ENCODE results near the gene GABBR1. TPM values are rescaled to one million over a fixed set of nuclear protein-coding genes. Genes with fewer than 3 reads are reported as not detected.

GABBR1 gene
- total and polyA plus RNA-seq, 2 donors (not counting 3 experiments of a cell fraction or from before 2014, with no cell fraction given) = 43.6 to 50.8 TPM

DNA sequence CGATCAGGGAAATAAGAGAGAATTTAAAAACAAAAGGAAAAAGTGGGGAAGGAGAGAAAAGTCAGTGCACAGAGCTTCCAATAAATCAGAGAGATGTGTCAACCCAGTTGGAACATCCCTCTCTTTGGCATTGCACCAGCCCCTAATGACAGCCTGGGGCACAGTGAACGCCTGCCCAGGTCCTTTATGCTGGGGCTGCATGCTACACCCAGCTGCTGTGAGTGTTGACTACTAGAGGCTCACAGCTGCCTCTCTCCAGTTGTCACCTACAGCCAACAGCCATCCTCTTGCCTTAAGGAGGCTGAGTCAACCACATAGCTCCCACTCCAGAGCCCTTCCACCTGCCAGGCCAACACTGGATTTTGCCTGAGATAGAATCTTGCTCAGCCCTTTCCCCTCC is 29.1 kb downstream of the GABBR1 start:
- H3K79me2 ChIP-seq (ENCODE audit: control insufficient read depth, insufficient read depth, low read length) = no peaks in the 10 kb centered on the region
- no peak overlapping the region for H3K4me3 ChIP-seq (replicated peaks in 1 of 3; ENCODE audit: insufficient read depth in 1 of 3, low read depth in 1 of 3, low read length in 3 of 3)
- no peaks in the 10 kb centered on the region for H3K9me1 ChIP-seq (replicated peaks; ENCODE audit: control insufficient read depth, extremely low read depth, insufficient read depth, low read length)
- no TSS peak for BruUV-seq (replicated peaks)
- H4K20me1 ChIP-seq (replicated peaks; ENCODE audit: control insufficient read depth, extremely low read depth, insufficient read depth, low read length) = no peaks in the 10 kb centered on the region
- no peak for DNase-seq (ENCODE audit: low read depth, low spot score)
- dilution Hi-C loops (cut with MboI; ENCODE audit: extremely low pct_ligation_motif_present, low sequenced_read_pairs) = no loop called here
- no peaks in the 10 kb centered on the region for H3K9me3 ChIP-seq (replicated peaks; ENCODE audit: control insufficient read depth, insufficient read depth, low read length)
- intact Hi-C loops (cut with micrococcal nuclease) = no loop called here
- H3K4me1 ChIP-seq (ENCODE audit: control insufficient read depth, extremely low read depth, insufficient read depth, low read length) = no peaks in the 10 kb centered on the region
- no peak overlapping the region for H2AFZ ChIP-seq (ENCODE audit: low read depth, low read length)
- TF ChIP-seq GATA2 (IDR thresholded peaks at IDR 0.05; ENCODE audit: insufficient read depth, insufficient read length, low read depth, low read length) = no peak
- TF ChIP-seq JUN (IDR thresholded peaks at IDR 0.05; ENCODE audit: borderline replicate concordance, insufficient read depth, insufficient read length, low read depth) = no peak
- TF ChIP-seq POLR2A (IDR thresholded peaks at IDR 0.05; ENCODE audit: low read depth, low read length) = no peak
- no peak for TF ChIP-seq CTCF (IDR thresholded peaks at IDR 0.05; ENCODE audit: extremely low read depth in 1 of 2, insufficient read depth in 1 of 2, low read depth in 1 of 2, low read length in 2 of 2)
- no peak for TF ChIP-seq POLR2AphosphoS5 (IDR thresholded peaks at IDR 0.05; ENCODE audit: insufficient read depth, low read depth, low read length)
- no peak for TF ChIP-seq FOS (IDR thresholded peaks at IDR 0.05; ENCODE audit: borderline replicate concordance, insufficient read depth, low read length)
- no peak for TF ChIP-seq MYC (IDR thresholded peaks at IDR 0.05; ENCODE audit: low read depth, low read length)
- TF ChIP-seq MAX (IDR thresholded peaks at IDR 0.05; ENCODE audit: insufficient read depth, insufficient read length) = no peak
- TF ChIP-seq EZH2 (IDR thresholded peaks at IDR 0.05; ENCODE audit: borderline replicate concordance, low read depth, low read length, severe bottlenecking) = no peak
- H3K27me3 ChIP-seq (ENCODE audit: control insufficient read depth in 2 of 2, insufficient read depth in 2 of 2, low read length in 2 of 2) = no peaks in the 10 kb centered on the region
- peaks cover 3 to 28% of the 10 kb centered on the region in 2 experiments for H3K36me3 ChIP-seq (ENCODE audit: control insufficient read depth in 2 of 2, extremely low read depth in 1 of 2, insufficient read depth in 2 of 2, low read length in 2 of 2)
- H3K27ac ChIP-seq (ENCODE audit: insufficient read depth, low read depth, low read length) = no peak overlapping the region
- ChIA-PET CTCF (interaction anchor here (1.1 kb wide), 1 partner anchor 14 kb away, joined by 3 read pairs; no protein-coding TSS in a partner anchor), POLR2A (no interaction called here)
- no peak for FAIRE-seq
- no peak overlapping the region for H3K4me2 ChIP-seq (ENCODE audit: insufficient read depth, low read length)
- no peak overlapping the region for H3K9ac ChIP-seq (replicated peaks; ENCODE audit: extremely low read depth, insufficient read depth, low read length)

All from endothelial cell of umbilical vein (primary cell).